Mammary epithelial cell (primary cell): Measurements from ENCODE around the gene PYHIN1.

Experiments used
- EZH2 ChIP-seq: IDR thresholded peaks from 2 replicates; pipeline ENCODE4 v1.6.1; 2012; ENCODE audit warnings: low read length, inconsistent platforms, borderline replicate concordance
- TF ChIP-seq, protein P1 (sequence below), 2 donors: IDR thresholded peaks in 1 of 2; conservative IDR thresholded peaks in 1 of 2; 2 replicates each; pipeline ENCODE4 v1.5.1; 2011 to 2012; ENCODE audit warnings: inconsistent platforms in 2 of 2, low read length in 2 of 2, mild to moderate bottlenecking in 2 of 2, control low read depth in 1 of 2, low read depth in 1 of 2; ENCODE audit not compliant: insufficient read depth in 1 of 2; ENCODE audit errors: extremely low read depth in 1 of 2

GRCh38 chr1:158998781-158999161, 67.4 kb downstream of the PYHIN1 start:
- TF ChIP-seq, protein P1, sequence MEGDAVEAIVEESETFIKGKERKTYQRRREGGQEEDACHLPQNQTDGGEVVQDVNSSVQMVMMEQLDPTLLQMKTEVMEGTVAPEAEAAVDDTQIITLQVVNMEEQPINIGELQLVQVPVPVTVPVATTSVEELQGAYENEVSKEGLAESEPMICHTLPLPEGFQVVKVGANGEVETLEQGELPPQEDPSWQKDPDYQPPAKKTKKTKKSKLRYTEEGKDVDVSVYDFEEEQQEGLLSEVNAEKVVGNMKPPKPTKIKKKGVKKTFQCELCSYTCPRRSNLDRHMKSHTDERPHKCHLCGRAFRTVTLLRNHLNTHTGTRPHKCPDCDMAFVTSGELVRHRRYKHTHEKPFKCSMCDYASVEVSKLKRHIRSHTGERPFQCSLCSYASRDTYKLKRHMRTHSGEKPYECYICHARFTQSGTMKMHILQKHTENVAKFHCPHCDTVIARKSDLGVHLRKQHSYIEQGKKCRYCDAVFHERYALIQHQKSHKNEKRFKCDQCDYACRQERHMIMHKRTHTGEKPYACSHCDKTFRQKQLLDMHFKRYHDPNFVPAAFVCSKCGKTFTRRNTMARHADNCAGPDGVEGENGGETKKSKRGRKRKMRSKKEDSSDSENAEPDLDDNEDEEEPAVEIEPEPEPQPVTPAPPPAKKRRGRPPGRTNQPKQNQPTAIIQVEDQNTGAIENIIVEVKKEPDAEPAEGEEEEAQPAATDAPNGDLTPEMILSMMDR (conservative IDR thresholded peaks at IDR 0.05 in 1 of 2, IDR thresholded peaks at IDR 0.05 in 1 of 2; ENCODE audit: extremely low read depth in 1 of 2, insufficient read depth in 1 of 2, low read depth in 1 of 2, low read length in 2 of 2), result peak; percentile 78 to 83
- no peak for TF ChIP-seq EZH2
